ENCODE data around the gene METTL15. TPM values are rescaled to one million over a fixed set of nuclear protein-coding genes. Genes with fewer than 3 reads are reported as not detected.
"Not testable (repeated sequence)": the region's sequence is repeated elsewhere in the genome, so short reads cannot be mapped to it uniquely, and the experiment has no call there.

METTL15 gene
- total RNA-seq, 1 experiment from 2014 or later, result 10.3 TPM

GRCh38 chr11:28289444-28289843, 181.3 kb downstream of the METTL15 start:
- DNase-seq (ENCODE audit: low spot score), result no peak

- not testable (repeated sequence) for DNase-seq (ENCODE audit: low spot score)
Measured at GRCh38 chr11:28290995-28291394, 182.8 kb downstream of the METTL15 start.

GRCh38 chr11:28296426-28296825, 188.2 kb downstream of the METTL15 start:
- DNase-seq (ENCODE audit: low spot score), result no peak

GRCh38 chr11:28298209-28298608, 190.0 kb downstream of the METTL15 start:
- no peak for DNase-seq (ENCODE audit: low spot score)

GRCh38 chr11:28303477-28304191, 195.4 kb downstream of the METTL15 start:
- DNase-seq (ENCODE audit: low spot score), result peak; percentile 50

- no peak for DNase-seq (ENCODE audit: low spot score)
Measured at GRCh38 chr11:28315440-28315839, 207.3 kb downstream of the METTL15 start.

GRCh38 chr11:28318871-28319270, 210.7 kb downstream of the METTL15 start:
- no peak for DNase-seq (ENCODE audit: low spot score)

- no peak for DNase-seq (ENCODE audit: low spot score)
Measured at GRCh38 chr11:28323621-28324020, 215.4 kb downstream of the METTL15 start.

- not testable (repeated sequence) for DNase-seq (ENCODE audit: low spot score)
Measured at GRCh38 chr11:28332393-28332792, 224.2 kb downstream of the METTL15 start.

- no peak for DNase-seq (ENCODE audit: low spot score)
Measured at GRCh38 chr11:28337701-28338100, 229.5 kb downstream of the METTL15 start.

- DNase-seq (ENCODE audit: low spot score), result no peak
Measured at GRCh38 chr11:28338371-28338770, 230.2 kb downstream of the METTL15 start.

- no peak for DNase-seq (ENCODE audit: low spot score)
Measured at GRCh38 chr11:28339488-28339887, 231.3 kb downstream of the METTL15 start.

GRCh38 chr11:28342716-28343115, 234.5 kb downstream of the METTL15 start:
- DNase-seq (ENCODE audit: low spot score), result no peak

GRCh38 chr11:28343304-28344233, 235.4 kb downstream of the METTL15 start:
- peak; percentile 77 for DNase-seq (ENCODE audit: low spot score)

- peak; percentile 68 for DNase-seq (ENCODE audit: low spot score)
Measured at GRCh38 chr11:28346209-28346608, 238.0 kb downstream of the METTL15 start.

- DNase-seq (ENCODE audit: low spot score), result peak; percentile 54
Measured at GRCh38 chr11:28346721-28347120, 238.5 kb downstream of the METTL15 start.

- DNase-seq (ENCODE audit: low spot score), result no peak
Measured at GRCh38 chr11:28347371-28347770, 239.2 kb downstream of the METTL15 start.

- no peak for DNase-seq (ENCODE audit: low spot score)
Measured at GRCh38 chr11:28350216-28350615, 242.0 kb downstream of the METTL15 start.

GRCh38 chr11:28353991-28354390, 245.8 kb downstream of the METTL15 start:
- no peak for DNase-seq (ENCODE audit: low spot score)

- DNase-seq (ENCODE audit: low spot score), result no peak
Measured at GRCh38 chr11:28366549-28367346, 258.6 kb downstream of the METTL15 start.

GRCh38 chr11:28378095-28378494, 269.9 kb downstream of the METTL15 start:
- not testable (repeated sequence) for DNase-seq (ENCODE audit: low spot score)

Measured in HT-29 (cell line).